OCI-LY1 (cell line): ENCODE results near the gene SMAD7.

Experiments
- H2AFZ ChIP-seq: fragments of 200-600 bp; sonication (generic), shearing (Covaris generic); 2 replicates; pipeline ENCODE4 v1.6.0; 2014; ENCODE audit warnings: antibody characterized with exemption, mild to moderate bottlenecking, low read length
- H3F3A ChIP-seq: fragments of 200-600 bp; sonication (generic), shearing (Covaris generic); 2 replicates; pipeline ENCODE4 v1.6.0; 2014; ENCODE audit warnings: mild to moderate bottlenecking, antibody characterized with exemption, low read length, moderate library complexity; ENCODE audit not compliant: insufficient read depth
- H3K27ac ChIP-seq: fragments of 200-600 bp; sonication (generic); 2 replicates; pipeline ENCODE4 v1.5.1; 2014; ENCODE audit warnings: low read length, mixed run types, mild to moderate bottlenecking, low read depth; ENCODE audit not compliant: poor library complexity, severe bottlenecking
- H3K27me3 ChIP-seq: fragments of 200-600 bp; sonication (generic); 2 replicates; pipeline ENCODE4 v1.6.0; 2014; ENCODE audit warnings: antibody characterized with exemption, mild to moderate bottlenecking, low read length, moderate library complexity; ENCODE audit not compliant: insufficient read depth
- H3K36me3 ChIP-seq: fragments of 200-600 bp; sonication (generic); 2 replicates; pipeline ENCODE4 v1.6.1; 2014; ENCODE audit warnings: mild to moderate bottlenecking, antibody characterized with exemption, low read length, moderate library complexity, mixed read lengths; ENCODE audit not compliant: insufficient read depth
- H3K4me1 ChIP-seq: fragments of 200-600 bp; sonication (generic); 2 replicates; pipeline ENCODE4 v1.5.1; 2014; ENCODE audit warnings: mild to moderate bottlenecking, low read length, moderate library complexity; ENCODE audit not compliant: insufficient read depth, severe bottlenecking
- H3K4me2 ChIP-seq: fragments of 200-600 bp; sonication (generic), shearing (Covaris generic); 2 replicates; pipeline ENCODE4 v1.6.1; 2014; ENCODE audit warnings: low read length
- H3K4me3 ChIP-seq: fragments of 200-600 bp; sonication (generic); 2 replicates; pipeline ENCODE4 v1.5.1; 2014; ENCODE audit warnings: low read length, low read depth, mild to moderate bottlenecking, mixed read lengths; ENCODE audit not compliant: poor library complexity, severe bottlenecking
- H3K79me2 ChIP-seq: fragments of 200-600 bp; shearing (Covaris generic); 2 replicates; pipeline ENCODE4 v1.6.1; 2016; ENCODE audit warnings: mixed run types, low read length, mixed read lengths; ENCODE audit not compliant: insufficient read depth
- H3K9ac ChIP-seq: fragments of 200-600 bp; sonication (generic), shearing (Covaris generic); 2 replicates; pipeline ENCODE4 v1.6.1; 2014; ENCODE audit warnings: mild to moderate bottlenecking, low read length, mixed read lengths
- H3K9me2 ChIP-seq: fragments of 200-600 bp; sonication (generic), shearing (Covaris generic); 2 replicates; pipeline ENCODE4 v1.6.1; 2014; ENCODE audit warnings: low read depth, mild to moderate bottlenecking, low read length, mixed read lengths
- H3K9me3 ChIP-seq: fragments of 200-600 bp; shearing (Covaris generic); 2 replicates; pipeline ENCODE4 v1.6.1; 2014; ENCODE audit warnings: low read length, mixed read lengths
- H4K20me1 ChIP-seq: fragments of 200-600 bp; sonication (generic), shearing (Covaris generic); 2 replicates; pipeline ENCODE4 v1.6.0; 2016; ENCODE audit warnings: mild to moderate bottlenecking, low read length; ENCODE audit not compliant: insufficient read depth
- CTCF ChIP-seq: fragments of 200-600 bp; sonication (generic), shearing (Covaris generic); IDR thresholded peaks from 2 replicates; pipeline ENCODE4 v1.5.1; 2017; ENCODE audit warnings: mild to moderate bottlenecking, antibody characterized with exemption, low read length, moderate library complexity, mixed read lengths
- EZH2 ChIP-seq: fragments of 200-600 bp; sonication (generic), shearing (Covaris generic); IDR thresholded peaks from 2 replicates; pipeline ENCODE4 v1.8.0; 2017; ENCODE audit warnings: borderline replicate concordance, mixed run types, mild to moderate bottlenecking, antibody characterized with exemption, low read length, moderate library complexity, mixed read lengths

SMAD7 gene

DNA sequence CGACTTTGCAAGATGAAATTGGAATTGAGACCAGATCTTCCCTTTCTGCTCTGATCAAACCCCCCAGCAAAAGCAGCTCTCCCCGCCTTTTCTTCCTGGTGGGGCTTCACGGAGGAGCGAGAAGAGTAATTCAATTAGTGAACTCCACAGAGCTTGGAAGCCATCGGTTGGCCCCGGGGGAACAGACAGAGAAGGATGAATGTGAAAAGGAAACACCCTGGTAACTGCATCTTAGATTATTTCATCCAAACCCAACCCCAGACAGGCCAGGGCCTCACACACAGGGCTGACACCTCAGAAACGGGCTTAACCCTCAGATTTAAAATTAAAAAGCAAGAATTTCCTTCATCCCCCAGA, 18.3 kb downstream of the SMAD7 start:
- Histone ChIP-seq H3K36me3 (no peaks in the 10 kb centered on the region), H3K79me2 (no peaks in the 10 kb centered on the region), H3K4me2 (no peak overlapping the region), H3K27ac (no peak overlapping the region), H4K20me1 (no peaks in the 10 kb centered on the region), H3K27me3 (no peaks in the 10 kb centered on the region), H2AFZ (no peak overlapping the region), H3K4me3 (no peak overlapping the region), H3F3A (no peaks in the 10 kb centered on the region), H3K9me2 (no peaks in the 10 kb centered on the region), H3K9ac (no peak overlapping the region), H3K4me1 (peaks cover 37% of the 10 kb centered on the region), H3K9me3 (no peaks in the 10 kb centered on the region)
- TF ChIP-seq CTCF (no peak), EZH2 (no peak)

DNA sequence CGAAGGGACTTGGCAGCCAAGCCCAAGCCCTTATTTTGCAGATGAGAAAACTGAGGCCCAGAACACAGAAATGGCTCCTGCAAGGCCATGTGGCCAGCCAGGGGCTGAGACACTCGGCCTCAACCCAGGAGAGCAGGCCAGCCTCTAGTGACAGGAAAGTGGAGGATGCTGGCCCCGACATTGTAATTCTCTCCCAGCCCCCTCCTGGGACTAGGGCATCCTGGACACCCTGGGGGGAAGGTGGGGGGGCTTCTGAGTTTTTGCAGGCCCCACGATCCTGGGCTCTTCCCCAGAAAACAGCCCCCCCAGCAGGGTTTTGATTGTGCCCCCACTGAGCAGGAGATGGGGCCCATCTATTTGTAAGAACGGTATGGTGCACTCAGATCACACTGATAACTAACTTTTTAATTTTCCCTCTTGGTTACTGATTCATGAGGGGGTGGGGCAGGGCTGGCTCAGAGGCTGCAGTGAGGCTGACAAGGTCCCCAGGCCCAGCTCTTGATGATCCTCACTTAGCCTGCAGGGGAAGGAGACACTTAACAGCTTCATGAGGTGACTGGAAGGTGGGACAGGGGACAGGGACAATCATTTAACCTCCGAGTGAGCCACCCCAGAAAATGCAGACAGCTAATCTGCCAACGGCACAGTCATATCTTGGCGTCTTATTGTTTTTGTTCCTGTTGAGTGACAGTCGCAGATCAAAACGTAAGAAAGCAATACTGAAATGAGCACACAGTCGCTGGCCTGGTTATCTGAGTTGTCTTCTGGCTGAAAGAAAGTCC, 18.9 kb downstream of the SMAD7 start:
- H3K27ac ChIP-seq, result no peak overlapping the region
- no peak overlapping the region for H2AFZ ChIP-seq
- no peaks in the 10 kb centered on the region for H4K20me1 ChIP-seq
- no peak overlapping the region for H3K4me2 ChIP-seq
- H3K9me3 ChIP-seq, result no peaks in the 10 kb centered on the region
- H3K79me2 ChIP-seq, result no peaks in the 10 kb centered on the region
- no peaks in the 10 kb centered on the region for H3F3A ChIP-seq
- peaks cover 39% of the 10 kb centered on the region for H3K4me1 ChIP-seq
- no peak overlapping the region for H3K4me3 ChIP-seq
- H3K27me3 ChIP-seq, result no peaks in the 10 kb centered on the region
- H3K9ac ChIP-seq, result no peak overlapping the region
- TF ChIP-seq CTCF (no peak), EZH2 (no peak)
- H3K36me3 ChIP-seq, result no peaks in the 10 kb centered on the region
- H3K9me2 ChIP-seq, result no peaks in the 10 kb centered on the region

DNA sequence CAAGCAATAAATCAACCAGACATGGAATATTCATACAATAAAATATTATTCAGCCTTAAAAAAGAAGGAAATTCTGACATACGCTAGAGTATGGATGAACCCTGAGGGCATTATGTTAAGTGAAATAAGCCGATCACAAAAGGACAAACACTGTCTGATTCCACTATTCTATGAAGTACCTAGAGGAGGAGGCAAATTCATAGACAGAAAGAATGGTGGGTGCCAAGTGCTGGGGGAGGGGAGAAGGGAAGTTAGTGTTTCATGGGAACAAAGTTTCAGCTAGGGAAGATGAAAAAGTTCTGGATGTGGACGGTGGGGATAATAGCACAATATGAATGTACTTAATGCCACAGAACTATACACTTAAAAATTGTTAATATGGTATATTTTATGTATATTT, 19.8 kb downstream of the SMAD7 start:
- no peaks in the 10 kb centered on the region for H3K27me3 ChIP-seq
- no peak overlapping the region for H2AFZ ChIP-seq
- no peaks in the 10 kb centered on the region for H3K9me2 ChIP-seq
- no peak overlapping the region for H3K4me3 ChIP-seq
- H3K4me2 ChIP-seq, result no peak overlapping the region
- no peaks in the 10 kb centered on the region for H3F3A ChIP-seq
- no peaks in the 10 kb centered on the region for H3K36me3 ChIP-seq
- H4K20me1 ChIP-seq, result no peaks in the 10 kb centered on the region
- H3K9ac ChIP-seq, result no peak overlapping the region
- H3K79me2 ChIP-seq, result no peaks in the 10 kb centered on the region
- no peak for TF ChIP-seq CTCF
- TF ChIP-seq EZH2, result no peak
- no peaks in the 10 kb centered on the region for H3K9me3 ChIP-seq
- H3K27ac ChIP-seq, result no peak overlapping the region
- peaks cover 39% of the 10 kb centered on the region for H3K4me1 ChIP-seq
